ENCODE results near the gene CNGA3.

Gene CNGA3

DNA sequence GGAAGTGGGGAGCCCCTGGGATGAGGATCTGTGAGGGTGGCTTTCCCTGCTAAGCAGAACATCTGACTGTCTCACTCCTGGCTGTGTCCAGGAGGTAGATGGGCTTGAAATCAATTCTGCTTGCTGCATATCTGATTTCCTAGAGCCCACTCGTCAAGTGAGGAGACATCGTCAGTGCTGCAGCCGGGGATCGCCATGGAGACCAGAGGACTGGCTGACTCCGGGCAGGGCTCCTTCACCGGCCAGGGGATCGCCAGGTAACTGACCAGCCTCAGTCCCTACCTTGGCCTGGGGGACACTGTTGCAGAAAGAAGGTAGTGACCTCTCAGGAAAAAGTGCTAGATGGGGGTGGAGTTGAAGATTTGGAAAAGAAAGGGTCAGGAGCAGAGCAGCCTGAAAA, 31.3 kb downstream of the CNGA3 start:
- no peak for DNase-seq (ENCODE audit: low spot score)

- DNase-seq (ENCODE audit: low spot score): no peak
These were observed 31.9 kb downstream of the CNGA3 start for GRCh38 chr2:98378196-98378595.

DNA sequence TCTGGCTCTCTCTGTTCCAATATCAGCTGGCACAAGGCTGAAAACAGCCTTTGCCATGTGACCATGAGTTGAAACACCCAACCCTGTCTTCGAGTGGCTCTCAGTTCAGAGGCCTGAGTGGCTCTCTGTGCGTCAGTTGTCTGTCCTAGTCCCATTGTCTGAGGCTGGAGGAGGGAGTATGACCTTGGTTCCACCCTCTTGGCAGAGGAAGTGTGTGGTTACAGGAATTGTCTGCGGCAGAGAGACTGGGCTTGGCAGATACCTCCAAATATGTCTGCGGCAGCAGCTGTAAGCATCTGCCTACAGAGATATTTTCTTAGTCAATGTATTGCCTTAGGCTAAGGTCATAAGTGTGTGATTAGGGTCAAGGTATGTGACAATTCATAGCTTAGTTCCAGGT, 32.6 kb downstream of the CNGA3 start:
- DNase-seq (ENCODE audit: low spot score): no peak

DNA sequence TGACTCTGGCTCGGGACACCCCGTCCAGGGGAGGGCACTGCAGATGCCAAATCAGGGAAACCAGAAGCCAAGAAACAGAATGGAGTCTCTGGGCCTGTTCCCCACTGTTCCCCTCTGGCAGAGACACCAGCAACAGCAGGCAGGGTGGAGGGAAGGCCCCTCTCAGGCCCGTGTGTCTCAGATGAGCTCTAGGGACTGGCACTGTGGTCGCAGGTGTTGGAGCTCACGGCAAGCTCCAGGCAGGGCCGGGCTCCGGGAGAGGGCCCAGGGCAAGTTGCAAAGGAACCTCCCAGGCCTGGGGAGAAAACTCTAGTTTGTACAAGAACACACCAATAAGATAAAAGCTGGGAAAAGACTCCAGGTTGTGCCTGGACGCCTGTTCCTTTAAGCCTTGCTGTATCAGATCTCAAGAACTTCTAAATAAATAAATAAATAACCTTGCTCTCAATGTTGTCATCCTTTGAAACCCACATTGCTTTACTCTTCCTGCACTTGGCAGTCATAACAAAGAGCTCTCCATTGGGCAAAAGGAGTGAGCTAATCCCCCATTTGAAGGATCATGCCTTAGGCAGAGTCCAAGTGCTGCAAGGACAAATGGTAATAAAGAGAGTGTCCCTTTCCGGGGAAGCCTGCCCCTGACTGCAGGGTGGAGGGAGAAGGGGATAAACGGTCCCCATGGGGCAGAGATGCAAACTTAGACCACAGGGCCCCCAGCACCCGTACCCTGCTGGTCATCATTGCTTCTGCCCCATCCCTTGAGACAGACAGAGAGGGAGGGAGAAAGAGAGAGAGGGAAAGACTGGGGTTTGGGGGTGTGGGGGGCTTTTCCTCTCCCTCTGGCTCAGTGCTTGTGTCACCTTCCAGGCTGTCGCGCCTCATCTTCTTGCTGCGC, 33.3 kb downstream of the CNGA3 start:
- no peak for DNase-seq (ENCODE audit: low spot score)

- no peak for DNase-seq (ENCODE audit: low spot score)
These were observed 33.9 kb downstream of the CNGA3 start for GRCh38 chr2:98380203-98380535.

DNA sequence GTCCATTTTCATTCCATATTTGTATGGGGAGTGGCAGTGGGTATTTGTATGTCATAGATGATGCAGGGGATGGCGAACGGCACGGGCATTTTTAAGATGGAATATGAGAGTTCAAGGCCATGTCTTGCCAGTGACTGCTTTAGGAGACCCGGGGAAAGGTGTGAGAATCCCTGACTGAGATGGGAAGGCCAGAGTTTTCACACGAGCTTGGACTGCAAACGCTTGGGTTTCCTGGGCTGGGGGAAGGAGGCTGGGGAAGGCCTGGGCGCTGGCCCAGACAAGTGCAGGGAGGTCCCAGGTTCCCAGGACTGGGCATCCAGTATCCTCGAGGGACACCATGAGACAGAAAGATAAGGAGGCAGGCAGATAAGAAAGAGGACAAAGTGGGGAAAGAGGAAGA, 35.2 kb downstream of the CNGA3 start:
- no peak for DNase-seq (ENCODE audit: low spot score)

DNA sequence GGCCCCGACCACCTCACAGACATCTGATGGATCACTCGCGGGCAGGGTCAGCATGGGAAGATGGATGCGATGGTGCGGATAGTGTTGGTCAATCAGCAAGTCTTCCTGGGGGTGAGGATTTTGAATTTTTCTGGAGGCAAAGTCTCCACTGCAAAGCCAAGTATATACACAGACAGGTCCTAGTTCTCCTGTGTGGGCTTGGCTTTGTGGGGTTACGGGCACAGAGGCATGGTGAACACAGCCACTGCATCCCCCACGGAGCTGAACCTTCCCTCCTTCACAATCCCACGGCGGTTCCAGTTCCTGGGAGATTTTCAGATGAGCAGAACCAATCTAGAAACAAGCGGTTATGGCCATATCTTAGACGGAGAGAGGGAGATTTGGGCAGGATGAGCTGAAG, 35.8 kb downstream of the CNGA3 start:
- no peak for DNase-seq (ENCODE audit: low spot score)

GRCh38 chr2:98382739-98383138, 36.5 kb downstream of the CNGA3 start:
- no peak for DNase-seq (ENCODE audit: low spot score)

DNA sequence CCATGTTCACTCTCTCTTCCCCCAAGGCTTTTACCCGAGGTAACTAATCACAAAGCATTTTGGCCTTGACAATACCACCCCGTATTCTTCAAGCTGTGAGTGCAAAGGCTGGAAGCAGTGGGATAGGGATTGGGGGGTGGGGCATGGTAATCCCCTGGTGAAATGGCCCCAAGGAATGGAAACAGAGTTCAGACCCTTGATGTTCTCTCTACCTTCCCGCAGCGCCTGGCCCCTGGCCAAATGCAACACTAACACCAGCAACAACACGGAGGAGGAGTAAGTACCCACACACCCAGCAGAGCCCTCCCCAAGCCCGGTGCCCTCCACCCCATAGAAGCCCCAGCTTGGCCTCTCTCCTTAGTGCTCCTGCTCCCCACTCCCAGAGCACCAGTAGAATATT, 36.9 kb downstream of the CNGA3 start:
- DNase-seq (ENCODE audit: low spot score): no peak

GRCh38 chr2:98385050-98385699, 38.9 kb downstream of the CNGA3 start:
- DNase-seq (ENCODE audit: low spot score): peak; percentile 89

- DNase-seq (ENCODE audit: low spot score): no peak
These were observed 41.2 kb downstream of the CNGA3 start for GRCh38 chr2:98387478-98387877.

DNA sequence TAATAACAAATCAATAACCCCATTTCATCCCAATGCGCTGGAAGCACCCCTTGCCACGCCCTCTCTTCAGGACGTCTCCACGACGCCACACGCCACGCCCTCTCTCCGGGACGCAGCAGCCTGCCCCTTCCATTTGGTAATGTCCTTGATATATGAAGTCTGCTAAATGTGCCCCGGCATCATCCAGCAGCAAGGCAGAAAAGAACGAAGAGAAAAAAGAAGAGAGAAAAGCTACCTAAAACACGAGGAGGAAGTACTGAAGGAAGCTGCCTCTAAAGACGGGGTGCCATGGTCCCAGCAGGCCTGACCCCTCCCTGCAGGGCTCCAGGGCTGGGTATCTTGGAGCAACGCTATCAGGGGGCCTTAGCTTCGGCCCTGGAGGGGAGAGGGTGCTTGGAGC, 41.8 kb downstream of the CNGA3 start:
- no peak for DNase-seq (ENCODE audit: low spot score)

GRCh38 chr2:98388601-98389250, 42.5 kb downstream of the CNGA3 start:
- no peak for DNase-seq (ENCODE audit: low spot score)

DNA sequence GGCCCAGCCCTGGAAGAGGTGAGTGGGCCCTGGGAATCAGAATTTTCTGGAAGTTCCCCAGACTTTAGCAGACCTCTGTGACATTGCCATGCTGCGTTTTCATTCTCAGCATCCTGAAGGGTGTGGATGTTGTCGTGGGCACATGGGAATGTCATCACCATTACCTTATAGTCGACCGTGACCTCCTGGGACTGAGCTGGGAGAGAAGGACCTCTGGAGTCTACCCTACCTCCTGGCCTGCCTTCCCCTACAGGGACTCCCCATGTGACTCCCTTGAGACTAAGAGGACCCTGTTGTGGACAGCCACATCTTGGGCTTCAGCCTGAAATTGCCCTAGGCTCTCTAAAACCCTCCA, 43.0 kb downstream of the CNGA3 start:
- no peak for DNase-seq (ENCODE audit: low spot score)

DNA sequence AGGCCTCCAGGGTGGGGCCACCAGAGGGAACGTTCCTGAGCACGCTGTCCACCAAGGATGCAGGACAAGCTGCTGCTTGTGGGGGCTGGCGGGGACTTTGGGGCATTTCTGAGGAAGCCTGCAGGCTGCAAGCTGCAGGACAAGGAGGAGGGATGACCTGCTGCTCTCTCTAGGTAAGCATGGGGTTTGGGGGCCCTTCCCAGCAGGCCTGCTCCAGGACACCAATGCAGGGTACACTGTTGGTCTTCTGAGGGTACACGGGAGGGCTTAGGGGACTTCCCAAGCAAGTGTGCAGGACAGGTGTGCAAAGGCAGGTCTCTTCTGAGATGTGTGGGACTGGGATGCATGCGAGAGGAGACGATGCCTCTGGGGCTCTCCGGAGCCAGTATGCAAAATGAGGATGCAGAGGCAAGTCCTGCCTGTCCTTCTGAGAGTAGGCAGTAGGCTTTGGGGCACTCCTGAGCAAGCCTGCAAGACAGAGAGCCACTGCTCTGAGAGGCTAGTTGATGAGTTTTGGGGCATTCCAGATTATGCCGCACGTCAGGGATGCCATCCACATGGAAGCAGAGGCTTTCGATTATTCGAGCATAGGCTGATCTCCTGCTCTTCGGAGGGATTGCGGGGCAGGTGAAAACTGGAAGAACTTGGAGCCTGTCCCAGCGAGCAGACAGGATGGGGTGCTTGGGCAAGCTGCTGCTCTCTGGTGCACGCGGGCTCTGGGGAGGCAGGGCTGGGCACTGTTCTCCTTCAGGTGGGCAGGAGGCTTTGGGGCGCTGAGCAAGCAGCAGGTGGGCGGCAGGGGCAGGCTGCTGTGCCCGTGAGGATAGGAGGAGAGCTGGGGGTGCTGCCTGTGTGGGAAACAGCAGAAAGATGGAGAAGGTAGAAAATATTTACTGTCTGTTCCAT, 44.6 kb downstream of the CNGA3 start:
- DNase-seq (ENCODE audit: low spot score): no peak

DNA sequence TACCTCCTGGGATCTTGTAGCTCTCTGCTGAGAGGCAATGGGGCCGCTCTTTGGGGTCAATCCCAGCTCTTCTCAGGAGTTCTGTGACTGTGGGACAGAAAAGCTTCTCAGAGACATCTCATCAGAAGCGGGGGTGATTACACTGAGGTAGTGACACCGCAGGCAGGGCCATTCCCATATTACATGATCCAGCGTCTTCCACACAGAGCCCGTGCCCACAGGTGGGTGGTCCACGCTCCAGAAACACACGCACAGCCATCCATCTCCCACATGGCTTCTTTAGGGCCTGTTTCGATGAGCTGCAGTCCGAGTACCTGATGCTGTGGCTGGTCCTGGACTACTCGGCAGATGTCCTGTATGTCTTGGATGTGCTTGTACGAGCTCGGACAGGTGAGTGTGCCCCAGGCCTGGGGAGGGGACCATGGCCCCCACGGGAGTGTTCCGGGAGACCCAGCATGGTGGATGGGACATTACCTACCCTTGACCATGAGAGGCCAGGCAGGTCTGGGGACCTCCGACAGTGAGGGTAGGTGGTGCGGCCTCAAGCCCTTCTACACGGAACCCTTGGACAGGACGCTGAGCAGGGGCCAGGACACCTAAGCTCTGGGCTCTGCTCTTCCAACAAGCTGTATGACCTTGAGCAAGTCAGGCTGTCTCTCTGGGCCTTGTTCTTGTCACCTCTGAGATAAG, 45.5 kb downstream of the CNGA3 start:
- DNase-seq (ENCODE audit: low spot score): no peak

GRCh38 chr2:98393354-98393753, 47.1 kb downstream of the CNGA3 start:
- DNase-seq (ENCODE audit: low spot score): no peak

DNA sequence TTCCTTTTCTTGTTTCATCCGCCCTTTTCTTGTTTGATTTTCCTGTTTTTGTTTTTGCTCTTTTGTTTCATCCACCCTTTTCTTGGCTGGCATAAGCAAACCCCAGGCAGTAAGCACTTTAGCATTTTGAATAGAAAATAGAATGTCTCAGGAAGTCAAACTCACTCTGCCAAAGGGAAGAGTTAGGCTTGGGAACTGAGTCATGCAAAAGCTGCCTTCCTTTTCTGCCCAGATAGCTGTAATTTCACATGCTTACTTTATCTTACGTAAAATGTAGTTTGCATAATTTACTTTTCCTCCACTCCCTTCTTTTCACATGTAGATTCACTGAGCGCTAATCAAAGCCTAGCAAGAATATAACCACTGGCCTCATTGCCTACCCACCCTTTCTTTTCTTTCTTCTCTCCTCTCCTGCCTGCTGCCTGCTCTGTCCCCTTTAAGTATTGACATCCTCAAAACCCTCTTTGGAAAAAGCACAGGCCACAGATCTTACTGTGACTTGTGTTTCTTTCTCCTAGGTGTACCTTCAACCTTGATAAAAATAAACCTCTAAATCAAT, 48.4 kb downstream of the CNGA3 start:
- DNase-seq (ENCODE audit: low spot score): no peak

DNA sequence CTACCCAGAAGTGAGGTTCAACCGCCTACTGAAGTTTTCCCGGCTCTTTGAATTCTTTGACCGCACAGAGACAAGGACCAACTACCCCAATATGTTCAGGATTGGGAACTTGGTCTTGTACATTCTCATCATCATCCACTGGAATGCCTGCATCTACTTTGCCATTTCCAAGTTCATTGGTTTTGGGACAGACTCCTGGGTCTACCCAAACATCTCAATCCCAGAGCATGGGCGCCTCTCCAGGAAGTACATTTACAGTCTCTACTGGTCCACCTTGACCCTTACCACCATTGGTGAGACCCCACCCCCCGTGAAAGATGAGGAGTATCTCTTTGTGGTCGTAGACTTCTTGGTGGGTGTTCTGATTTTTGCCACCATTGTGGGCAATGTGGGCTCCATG, 49.7 kb downstream of the CNGA3 start:
- DNase-seq (ENCODE audit: low spot score): no peak

GRCh38 chr2:98396745-98397355, 50.6 kb downstream of the CNGA3 start:
- no peak for DNase-seq (ENCODE audit: low spot score)

- no peak for DNase-seq (ENCODE audit: low spot score)
These were observed 52.9 kb downstream of the CNGA3 start for GRCh38 chr2:98399140-98399539.
